Panc1 (cell line): ENCODE measurements around the gene RASL10A. TPM values are rescaled to one million over a fixed set of nuclear protein-coding genes. Genes with fewer than 3 reads are reported as not detected.

Source experiments
- ATAC-seq: fragments of 200-7000 bp; cut with Tn5 transposase; 2 replicates; pipeline ENCODE4 v1.9.1; 2020; ENCODE audit warnings: mild to moderate bottlenecking, moderate library complexity
- BruUV-seq: library from RNA; stranded (reverse); fragments of 400-500 nt; replicated peaks from 2 replicates; lab custom pipeline; 2021; lab: Mats Ljungman, UMichigan
- CTCF ChIA-PET: fragments of 300-600 bp; sonication (Branson Sonifier 250); formaldehyde crosslinking; loops from one replicate; lab custom pipeline; 2022; ENCODE audit warnings: antibody characterized with exemption; lab: Charles Lee
- POLR2A ChIA-PET: fragments of 300-600 bp; sonication (Branson Sonifier 250); formaldehyde crosslinking; loops from one replicate; lab custom pipeline; 2022; ENCODE audit warnings: antibody characterized with exemption; lab: Charles Lee
- DNase-seq: peaks from one replicate; pipeline ENCODE4 v3.0.0-alpha.2; 2010; ENCODE audit warnings: low read depth, low spot score
- H3K27ac ChIP-seq: 2 replicates; pipeline ENCODE4 v1.5.1; 2011; ENCODE audit warnings: mild to moderate bottlenecking, low read length, inconsistent platforms
- H3K27me3 ChIP-seq: fragments of 200-500 bp; sonication (Bioruptor generic); 2 replicates; pipeline ENCODE4 v1.6.0; 2014; ENCODE audit warnings: low read length, inconsistent platforms; ENCODE audit not compliant: control insufficient read depth, insufficient read depth
- H3K36me3 ChIP-seq: fragments of 200-500 bp; sonication (Bioruptor generic); 2 replicates; pipeline ENCODE4 v1.5.1; 2014; ENCODE audit warnings: inconsistent platforms, mild to moderate bottlenecking, low read length, moderate library complexity; ENCODE audit not compliant: control insufficient read depth, insufficient read depth
- H3K4me1 ChIP-seq: 2 replicates; pipeline ENCODE4 v1.5.1; 2011; ENCODE audit warnings: inconsistent platforms, mild to moderate bottlenecking, low read length, moderate library complexity; ENCODE audit not compliant: control insufficient read depth, insufficient read depth
- H3K4me3 ChIP-seq, 2 experiments: 2 replicates each; pipeline ENCODE4 v1.5.1; 2011 to 2012; ENCODE audit warnings: low read depth in 2 of 2, low read length in 2 of 2, mild to moderate bottlenecking in 2 of 2, inconsistent platforms in 1 of 2, moderate library complexity in 1 of 2
- H3K9me3 ChIP-seq: fragments of 200-500 bp; sonication (Bioruptor generic); 2 replicates; pipeline ENCODE4 v1.5.1; 2014; ENCODE audit warnings: low read depth, mild to moderate bottlenecking, inconsistent platforms, low read length, moderate library complexity; ENCODE audit not compliant: control insufficient read depth, insufficient read depth
- CTCF ChIP-seq: fragments of 450-650 bp; IDR thresholded peaks from 2 replicates; pipeline ENCODE4 v1.5.1; 2017; ENCODE audit warnings: mild to moderate bottlenecking
- POLR2AphosphoS5 ChIP-seq: IDR thresholded peaks from 2 replicates; pipeline ENCODE4 v1.6.1; 2012; ENCODE audit warnings: mild to moderate bottlenecking, low read depth, low read length, moderate library complexity
- REST ChIP-seq, 2 experiments: IDR thresholded peaks; 2 replicates each; pipeline ENCODE4 v1.6.1; 2011 to 2012; ENCODE audit warnings: low read depth in 2 of 2, control low read depth in 1 of 2, low read length in 1 of 2, mild to moderate bottlenecking in 1 of 2, moderate library complexity in 1 of 2; ENCODE audit not compliant: insufficient read depth in 1 of 2
- SIN3A ChIP-seq: IDR thresholded peaks from 2 replicates; pipeline ENCODE4 v1.6.1; 2012; ENCODE audit warnings: low read depth, mild to moderate bottlenecking, low read length, moderate library complexity, borderline replicate concordance; ENCODE audit not compliant: insufficient read depth
- TCF7L2 ChIP-seq: IDR thresholded peaks from 2 replicates; pipeline ENCODE4 v1.6.1; 2011; ENCODE audit warnings: mild to moderate bottlenecking, low read depth, low read length, inconsistent platforms
- in situ Hi-C: cut with HindIII; loops from 2 replicates; pipeline ENCODE4 v1.10.0; 2016; ENCODE audit warnings: low sequenced_read_pairs, low pct_unique_long_range_greater_than_20kb
- intact Hi-C: fragments of 100-400 bp; cut with micrococcal nuclease; formaldehyde crosslinking; loops from one replicate; pipeline ENCODE4 v1.10.0; 2022; ENCODE audit not compliant: unreplicated experiment
- total RNA-seq: library from RNA; stranded (reverse); gene quantifications from one replicate; pipeline ENCODE4 v1.2.1, GENCODE V29; 2021; ENCODE audit not compliant: unreplicated experiment

The RASL10A gene
- total RNA-seq, 1 experiment from 2014 or later: 2.6 TPM

- in situ Hi-C loops (no loop called here), intact Hi-C loops (no loop called here)
- no peak for TF ChIP-seq TCF7L2
- no peak for TF ChIP-seq CTCF
- TF ChIP-seq REST (IDR thresholded peaks at IDR 0.05; ENCODE audit: insufficient read depth in 1 of 2, low read depth in 2 of 2, low read length in 1 of 2): no peak
- TF ChIP-seq POLR2AphosphoS5: no peak
- no peak for TF ChIP-seq SIN3A
- ATAC-seq (no peak), DNase-seq (no peak)
- peaks cover 4% of the 10 kb centered on the region for H3K4me1 ChIP-seq
- no peaks in the 10 kb centered on the region for H3K27me3 ChIP-seq
- no peaks in the 10 kb centered on the region for H3K9me3 ChIP-seq
- no peak overlapping the region for H3K27ac ChIP-seq
- no TSS peak for BruUV-seq
- ChIA-PET POLR2A (no interaction called here), CTCF (interaction anchor here (0.6 kb wide), 1 partner anchor 892 kb away, joined by 6 read pairs; no protein-coding TSS in a partner anchor)
- no peak overlapping the region for H3K4me3 ChIP-seq
- H3K36me3 ChIP-seq: no peaks in the 10 kb centered on the region
Observed at GRCh38 chr22:29340566-29340965, 25.1 kb upstream of the RASL10A start.

GRCh38 chr22:29339381-29340235 is 24.1 kb upstream of the RASL10A start:
- TF ChIP-seq REST (IDR thresholded peaks at IDR 0.05; ENCODE audit: insufficient read depth in 1 of 2, low read depth in 2 of 2, low read length in 1 of 2) (no peak), POLR2AphosphoS5 (no peak), SIN3A (no peak), TCF7L2 (no peak), CTCF (no peak)
- no TSS peak for BruUV-seq
- in situ Hi-C loops: no loop called here
- ATAC-seq: no peak
- no peak overlapping the region for H3K4me3 ChIP-seq
- no peaks in the 10 kb centered on the region for H3K27me3 ChIP-seq
- intact Hi-C loops: no loop called here
- no peaks in the 10 kb centered on the region for H3K36me3 ChIP-seq
- CTCF ChIA-PET: interaction anchor here (0.6 kb wide), 1 partner anchor 893 kb away, joined by 6 read pairs; no protein-coding TSS in a partner anchor
- no peaks in the 10 kb centered on the region for H3K9me3 ChIP-seq
- no peak overlapping the region for H3K27ac ChIP-seq
- DNase-seq: no peak
- H3K4me1 ChIP-seq: peaks cover 4% of the 10 kb centered on the region
- POLR2A ChIA-PET: no interaction called here
